NCI-H82 treated with DMSO at 0.1 percent for 48 hours (cell line): ENCODE measurements around the gene JHY.

Experiments
- DNase-seq: peaks from one replicate; lab custom pipeline; 2025; ENCODE audit not compliant: unreplicated experiment; lab: John Stamatoyannopoulos, UW

JHY gene

GRCh38 chr11:122938557-122938956 lies 56.0 kb downstream of the JHY start:
- DNase-seq = no peak

- DNase-seq = no peak
These were observed 68.7 kb downstream of the JHY start for GRCh38 chr11:122951211-122951610.

- DNase-seq = no peak
These were observed 71.9 kb downstream of the JHY start for GRCh38 chr11:122954455-122954854.

- no peak for DNase-seq
These were observed 81.4 kb downstream of the JHY start for GRCh38 chr11:122963961-122964360.

GRCh38 chr11:122976061-122976733 lies 93.6 kb downstream of the JHY start:
- DNase-seq = no peak

GRCh38 chr11:122976734-122977469 lies 94.3 kb downstream of the JHY start:
- no peak for DNase-seq

- no peak for DNase-seq
These were observed 95.1 kb downstream of the JHY start for GRCh38 chr11:122977470-122978298.

- no peak for DNase-seq
These were observed 95.7 kb downstream of the JHY start for GRCh38 chr11:122978299-122978620.

- no peak for DNase-seq
These were observed 96.7 kb downstream of the JHY start for GRCh38 chr11:122979103-122979814.

- DNase-seq = no peak
These were observed 97.4 kb downstream of the JHY start for GRCh38 chr11:122979815-122980595.

GRCh38 chr11:122981388-122982264 lies 99.1 kb downstream of the JHY start, which contains the start of gene BSX:
Gene BSX, minus strand, starts transcription at chr11:122981834. Its CDS starts 163 bp downstream, at chr11:122981671.
- no peak for DNase-seq

- no peak for DNase-seq
These were observed 101.1 kb downstream of the JHY start for GRCh38 chr11:122983438-122984185.

GRCh38 chr11:122984186-122985011 lies 101.8 kb downstream of the JHY start:
- DNase-seq = no peak

- no peak for DNase-seq
These were observed 113.0 kb downstream of the JHY start for GRCh38 chr11:122995526-122995925.

- no peak for DNase-seq
These were observed 116.3 kb downstream of the JHY start for GRCh38 chr11:122998727-122999366.

GRCh38 chr11:123000721-123001120 lies 118.2 kb downstream of the JHY start:
- no peak for DNase-seq

GRCh38 chr11:123006860-123007542 lies 124.4 kb downstream of the JHY start:
- no peak for DNase-seq
